Activated T-cell treated with anti-CD3 and anti-CD28 coated beads, Interleukin-2, amount 50 U/mL, for 4 hours (primary cell): ENCODE results near the gene DGAT2. TPM values are rescaled to one million over a fixed set of nuclear protein-coding genes. Genes with fewer than 3 reads are reported as not detected.

Experiments
- ATAC-seq, 2 donors: fragments of 200-7000 bp; cut with Tn5 transposase; one replicate each; pipeline ENCODE4 v1.10.0; 2021
- DNase-seq: peaks from one replicate; pipeline ENCODE4 v3.0.0-alpha.2; 2020
- H3K27me3 Mint-ChIP-seq: one replicate; pipeline ENCODE4 v1.8.0; 2021; ENCODE audit warnings: low read depth, mixed read lengths
- H3K36me3 Mint-ChIP-seq: one replicate; pipeline ENCODE4 v1.8.0; 2022; ENCODE audit warnings: mixed read lengths; ENCODE audit not compliant: insufficient read depth
- H3K4me1 Mint-ChIP-seq: one replicate; pipeline ENCODE4 v1.8.0; 2021; ENCODE audit warnings: low read depth, mixed read lengths
- H3K4me3 Mint-ChIP-seq: one replicate; pipeline ENCODE4 v1.8.0; 2021; ENCODE audit warnings: mild to moderate bottlenecking, moderate library complexity, mixed read lengths
- H3K9me3 Mint-ChIP-seq: one replicate; pipeline ENCODE4 v1.8.0; 2021; ENCODE audit warnings: mixed read lengths
- total RNA-seq, 3 donors: library from RNA; stranded (reverse); gene quantifications; one replicate each; pipeline ENCODE4 v1.2.1, GENCODE V29; 2021

The DGAT2 gene
- total RNA-seq, 3 donors from 2014 or later, result 5.0 to 9.8 (median 5.8) TPM

DNA sequence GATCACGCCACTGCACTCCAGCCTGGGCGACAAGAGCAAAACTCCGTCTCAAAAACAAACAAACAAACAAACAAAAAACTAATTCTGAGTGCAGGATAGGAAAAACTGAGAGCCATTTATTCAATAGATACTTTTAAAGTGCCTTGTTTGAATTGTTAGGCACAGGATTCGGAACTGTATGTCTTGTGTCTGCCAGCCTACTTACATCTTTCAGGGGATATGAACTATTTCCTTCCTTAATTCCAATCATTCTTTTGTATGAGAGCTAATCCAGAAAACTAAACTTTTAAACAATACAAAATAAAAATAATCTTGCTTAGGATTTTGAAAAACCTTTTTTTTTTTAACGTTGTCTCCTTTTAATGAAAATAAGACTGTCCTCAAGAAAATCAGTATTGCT is 59.0 kb downstream of the DGAT2 start:
- H3K4me1 Mint-ChIP-seq, result peaks cover 28% of the 10 kb centered on the region
- no peaks in the 10 kb centered on the region for H3K9me3 Mint-ChIP-seq
- H3K36me3 Mint-ChIP-seq, result peaks cover 13% of the 10 kb centered on the region
- H3K4me3 Mint-ChIP-seq, result no peak overlapping the region
- DNase-seq, result no peak
- no peak for ATAC-seq
- H3K27me3 Mint-ChIP-seq, result no peaks in the 10 kb centered on the region

DNA sequence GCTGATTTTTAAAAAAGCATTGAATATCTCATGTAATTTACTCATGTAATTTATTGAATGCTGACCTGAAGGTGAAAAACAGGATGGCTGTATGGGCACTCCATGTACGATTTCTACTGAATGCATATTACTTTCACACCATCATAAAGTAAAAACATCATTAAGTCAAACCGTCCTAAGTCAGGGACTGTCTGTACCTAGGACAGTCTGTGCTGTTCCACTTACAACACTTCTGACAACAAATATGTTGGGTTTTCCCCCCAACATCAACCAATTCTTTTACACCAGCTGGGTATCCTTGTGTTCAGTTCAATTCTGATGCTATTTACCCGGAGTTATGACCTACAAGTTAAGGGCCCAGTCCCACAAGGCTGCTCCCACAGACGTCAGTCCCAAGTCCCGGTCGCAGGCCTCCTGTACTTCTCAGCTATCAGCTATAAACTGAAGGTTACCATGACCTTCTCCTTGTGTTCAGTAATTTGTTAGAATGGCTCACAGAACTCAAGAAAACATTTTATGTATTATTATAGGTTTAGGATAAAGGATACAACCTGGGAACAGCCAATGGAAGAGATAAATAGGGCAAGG is 63.4 kb downstream of the DGAT2 start:
- H3K27me3 Mint-ChIP-seq, result no peaks in the 10 kb centered on the region
- ATAC-seq, result no peak
- no peak overlapping the region for H3K4me3 Mint-ChIP-seq
- no peak for DNase-seq
- H3K9me3 Mint-ChIP-seq, result no peaks in the 10 kb centered on the region
- H3K36me3 Mint-ChIP-seq, result peaks cover 5% of the 10 kb centered on the region
- H3K4me1 Mint-ChIP-seq, result peaks cover 20% of the 10 kb centered on the region

DNA sequence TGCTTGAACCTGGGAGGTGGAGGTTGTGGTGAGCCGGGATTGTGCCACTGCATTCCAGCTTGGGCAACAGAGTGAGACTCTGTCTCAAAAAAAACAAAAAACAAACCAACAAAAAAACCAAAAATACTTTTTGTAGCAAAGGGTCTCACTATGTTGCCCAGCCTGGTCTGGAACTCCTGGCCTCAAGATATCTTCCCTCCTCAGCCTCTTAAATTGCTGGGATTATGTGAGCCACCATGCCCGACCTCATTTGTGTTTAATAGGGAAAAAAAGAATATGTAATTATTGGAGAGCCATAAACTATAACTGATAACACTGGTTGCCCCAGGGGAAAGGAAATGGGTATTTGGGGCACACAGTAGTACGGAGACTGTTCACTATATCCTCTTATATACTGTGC is 66.2 kb downstream of the DGAT2 start:
- H3K36me3 Mint-ChIP-seq, result peaks cover 10% of the 10 kb centered on the region
- H3K4me3 Mint-ChIP-seq, result no peak overlapping the region
- H3K27me3 Mint-ChIP-seq, result no peaks in the 10 kb centered on the region
- DNase-seq, result no peak
- no peak for ATAC-seq
- H3K9me3 Mint-ChIP-seq, result no peaks in the 10 kb centered on the region
- H3K4me1 Mint-ChIP-seq, result peaks cover 22% of the 10 kb centered on the region

- ATAC-seq (no peak), DNase-seq (no peak)
- H3K4me3 Mint-ChIP-seq, result no peak overlapping the region
- peaks cover 29% of the 10 kb centered on the region for H3K4me1 Mint-ChIP-seq
- no peaks in the 10 kb centered on the region for H3K9me3 Mint-ChIP-seq
- no peaks in the 10 kb centered on the region for H3K27me3 Mint-ChIP-seq
- peaks cover 10% of the 10 kb centered on the region for H3K36me3 Mint-ChIP-seq
These were observed 67.8 kb downstream of the DGAT2 start for GRCh38 chr11:75836417-75836816.

- Mint-ChIP-seq H3K9me3 (no peaks in the 10 kb centered on the region), H3K36me3 (peaks cover 9% of the 10 kb centered on the region), H3K4me3 (no peak overlapping the region), H3K27me3 (no peaks in the 10 kb centered on the region), H3K4me1 (peaks cover 27% of the 10 kb centered on the region)
- ATAC-seq, result no peak
- no peak for DNase-seq
These were observed 71.3 kb downstream of the DGAT2 start for GRCh38 chr11:75839851-75840250.

GRCh38 chr11:75840522-75840921 is 71.9 kb downstream of the DGAT2 start:
- Mint-ChIP-seq H3K9me3 (no peaks in the 10 kb centered on the region), H3K4me1 (peaks cover 27% of the 10 kb centered on the region), H3K27me3 (no peaks in the 10 kb centered on the region), H3K4me3 (no peak overlapping the region), H3K36me3 (peaks cover 12% of the 10 kb centered on the region)
- ATAC-seq, result no peak
- DNase-seq, result no peak

DNA sequence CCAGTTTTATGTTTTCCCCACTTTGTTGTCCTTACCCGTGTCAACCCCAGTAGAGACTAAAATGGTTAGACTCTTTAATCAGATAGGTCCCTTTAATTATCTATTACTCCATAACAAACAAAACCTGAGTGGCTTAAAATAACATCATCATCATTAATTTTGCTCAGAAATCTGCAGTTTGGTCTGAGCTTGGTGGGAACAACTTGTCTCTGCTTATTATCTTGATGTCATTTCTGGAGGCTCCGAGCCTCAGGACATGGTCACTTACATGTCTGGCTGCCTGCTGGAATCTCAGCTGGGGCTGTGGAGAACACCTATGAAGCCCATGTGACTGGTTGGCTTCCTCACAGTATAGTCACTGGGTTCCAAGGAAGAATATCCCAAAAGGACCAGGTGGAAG is 73.2 kb downstream of the DGAT2 start:
- H3K27me3 Mint-ChIP-seq, result no peaks in the 10 kb centered on the region
- no peaks in the 10 kb centered on the region for H3K9me3 Mint-ChIP-seq
- DNase-seq (no peak), ATAC-seq (no peak)
- H3K4me3 Mint-ChIP-seq, result no peak overlapping the region
- peaks cover 24% of the 10 kb centered on the region for H3K4me1 Mint-ChIP-seq
- peaks cover 17% of the 10 kb centered on the region for H3K36me3 Mint-ChIP-seq

- Mint-ChIP-seq H3K27me3 (no peaks in the 10 kb centered on the region), H3K4me3 (no peak overlapping the region), H3K9me3 (no peaks in the 10 kb centered on the region), H3K36me3 (peaks cover 15% of the 10 kb centered on the region), H3K4me1 (peaks cover 27% of the 10 kb centered on the region)
- ATAC-seq, result no peak
- DNase-seq, result no peak
These were observed 76.7 kb downstream of the DGAT2 start for GRCh38 chr11:75845324-75845723.

GRCh38 chr11:75849894-75850293 is 81.3 kb downstream of the DGAT2 start:
- H3K4me3 Mint-ChIP-seq, result no peak overlapping the region
- no peaks in the 10 kb centered on the region for H3K27me3 Mint-ChIP-seq
- peaks cover 26% of the 10 kb centered on the region for H3K4me1 Mint-ChIP-seq
- ATAC-seq (no peak), DNase-seq (no peak)
- H3K36me3 Mint-ChIP-seq, result peaks cover 14% of the 10 kb centered on the region
- H3K9me3 Mint-ChIP-seq, result no peaks in the 10 kb centered on the region

GRCh38 chr11:75850787-75851186 is 82.2 kb downstream of the DGAT2 start:
- Mint-ChIP-seq H3K9me3 (no peaks in the 10 kb centered on the region), H3K27me3 (no peaks in the 10 kb centered on the region), H3K4me3 (no peak overlapping the region), H3K36me3 (peaks cover 17% of the 10 kb centered on the region), H3K4me1 (peaks cover 26% of the 10 kb centered on the region)
- no peak for DNase-seq
- no peak for ATAC-seq

Other genes starting within 250 kb of the DGAT2 start
- 10 to 100 TPM in 1 of 3 donors, 1 to 10 TPM in 2; 5.4 to 10.9 (median 9.8) TPM for gene GDPD5, start 242.8 kb upstream of the DGAT2 start, total RNA-seq
- 10 to 100 TPM; 17.6 to 19.8 (median 17.8) TPM for gene SERPINH1, start 206.5 kb upstream of the DGAT2 start, total RNA-seq
- not detected for gene MAP6, start 99.7 kb upstream of the DGAT2 start, total RNA-seq
- under 1 TPM in 1 of 3 donors, not detected in 2; 0.13 TPM for gene MOGAT2, start 50.9 kb upstream of the DGAT2 start, total RNA-seq
- 10 to 100 TPM; 14.4 to 15.8 (median 14.5) TPM for gene UVRAG, start 46.4 kb downstream of the DGAT2 start, total RNA-seq